GM12873 (cell line): ENCODE data around the gene NATD1.

ENCODE experiments used
- TF ChIP-seq, protein P1 (sequence below): IDR thresholded peaks from 2 replicates; pipeline ENCODE4 v1.5.1; 2012; ENCODE audit warnings: low read depth, mild to moderate bottlenecking, moderate library complexity, low read length, control low read depth; ENCODE audit not compliant: insufficient read depth; ENCODE audit errors: missing control alignments

NATD1 gene

DNA sequence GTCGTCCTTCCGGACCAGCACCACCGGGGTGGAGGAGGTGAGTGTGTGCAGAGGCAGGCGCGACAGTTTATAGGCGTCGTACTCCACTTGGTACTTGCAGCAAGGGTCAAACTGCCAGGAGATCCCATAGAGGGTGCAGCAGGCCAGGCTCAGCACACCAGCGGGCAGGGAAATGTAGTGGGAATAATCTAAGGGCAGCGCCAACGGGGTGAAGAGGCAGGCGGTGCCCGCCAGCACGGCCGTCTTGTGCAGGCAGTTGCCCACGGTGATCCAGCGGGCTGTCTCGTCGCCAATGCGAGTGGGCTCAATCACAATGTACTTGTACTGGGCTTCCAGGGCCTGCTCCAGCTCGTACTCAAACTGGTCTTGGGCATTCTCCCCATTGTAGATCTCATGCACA, 54.8 kb downstream of the NATD1 start:
- TF ChIP-seq, protein P1, sequence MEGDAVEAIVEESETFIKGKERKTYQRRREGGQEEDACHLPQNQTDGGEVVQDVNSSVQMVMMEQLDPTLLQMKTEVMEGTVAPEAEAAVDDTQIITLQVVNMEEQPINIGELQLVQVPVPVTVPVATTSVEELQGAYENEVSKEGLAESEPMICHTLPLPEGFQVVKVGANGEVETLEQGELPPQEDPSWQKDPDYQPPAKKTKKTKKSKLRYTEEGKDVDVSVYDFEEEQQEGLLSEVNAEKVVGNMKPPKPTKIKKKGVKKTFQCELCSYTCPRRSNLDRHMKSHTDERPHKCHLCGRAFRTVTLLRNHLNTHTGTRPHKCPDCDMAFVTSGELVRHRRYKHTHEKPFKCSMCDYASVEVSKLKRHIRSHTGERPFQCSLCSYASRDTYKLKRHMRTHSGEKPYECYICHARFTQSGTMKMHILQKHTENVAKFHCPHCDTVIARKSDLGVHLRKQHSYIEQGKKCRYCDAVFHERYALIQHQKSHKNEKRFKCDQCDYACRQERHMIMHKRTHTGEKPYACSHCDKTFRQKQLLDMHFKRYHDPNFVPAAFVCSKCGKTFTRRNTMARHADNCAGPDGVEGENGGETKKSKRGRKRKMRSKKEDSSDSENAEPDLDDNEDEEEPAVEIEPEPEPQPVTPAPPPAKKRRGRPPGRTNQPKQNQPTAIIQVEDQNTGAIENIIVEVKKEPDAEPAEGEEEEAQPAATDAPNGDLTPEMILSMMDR = no peak

DNA sequence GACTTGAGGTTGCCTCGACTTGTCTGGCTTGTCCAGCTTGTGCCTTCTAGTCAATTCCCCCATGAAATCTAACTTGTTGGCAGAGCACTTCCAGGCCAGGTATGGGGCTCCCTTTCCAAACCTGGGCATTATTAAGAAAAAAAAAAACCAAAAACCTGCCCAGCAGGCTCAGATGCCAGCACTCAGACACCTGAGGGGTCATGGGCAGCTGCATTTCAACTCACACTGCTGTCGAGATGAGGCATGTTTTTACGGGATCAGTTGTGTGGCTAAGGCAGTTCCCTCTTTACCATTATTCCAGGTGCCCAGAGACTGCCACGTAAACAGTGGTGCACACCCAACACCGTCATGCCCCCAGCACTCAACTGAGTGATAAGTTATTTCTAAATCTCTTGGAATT, 57.1 kb downstream of the NATD1 start:
- TF ChIP-seq, protein P1 = no peak

DNA sequence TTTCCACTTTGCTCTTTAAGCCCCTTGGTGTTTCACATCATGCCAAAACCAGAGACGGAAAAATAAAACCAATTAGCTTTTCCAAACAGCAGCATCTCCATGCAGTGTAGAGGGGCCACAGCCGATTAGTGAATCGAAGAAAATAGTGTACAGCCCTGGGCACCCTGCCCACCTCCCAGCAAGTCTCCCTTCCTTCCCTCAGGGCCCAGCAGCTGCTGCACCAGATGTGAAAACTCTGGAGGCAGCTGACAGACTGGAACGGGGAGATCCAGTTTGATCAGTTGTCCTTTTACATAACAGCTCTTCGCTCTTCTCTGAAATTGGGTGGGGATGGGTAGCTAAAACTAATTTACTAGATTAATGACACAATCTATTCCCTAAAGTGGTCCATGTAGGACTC, 58.5 kb downstream of the NATD1 start:
- TF ChIP-seq, protein P1 = no peak

DNA sequence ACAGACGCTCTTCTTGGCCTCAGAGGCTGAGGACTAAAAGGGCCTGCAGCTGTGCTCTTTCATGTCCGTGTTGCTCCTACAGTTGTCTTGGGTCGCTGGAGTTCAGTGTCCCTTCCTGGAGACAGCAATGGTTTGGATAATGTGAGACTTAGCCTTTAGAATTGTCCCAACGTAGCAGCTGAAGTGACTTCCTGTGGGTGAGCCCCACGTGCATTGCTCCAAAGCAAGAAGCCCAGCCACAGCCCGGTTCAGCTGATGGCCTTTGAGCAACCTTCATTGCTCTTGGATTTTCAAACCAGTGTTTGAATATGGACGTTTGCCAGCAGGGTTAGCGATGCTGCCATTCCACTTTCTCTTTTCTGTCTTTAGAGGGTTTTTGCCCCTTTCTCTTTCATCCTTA, 59.0 kb downstream of the NATD1 start:
- TF ChIP-seq, protein P1 = no peak

DNA sequence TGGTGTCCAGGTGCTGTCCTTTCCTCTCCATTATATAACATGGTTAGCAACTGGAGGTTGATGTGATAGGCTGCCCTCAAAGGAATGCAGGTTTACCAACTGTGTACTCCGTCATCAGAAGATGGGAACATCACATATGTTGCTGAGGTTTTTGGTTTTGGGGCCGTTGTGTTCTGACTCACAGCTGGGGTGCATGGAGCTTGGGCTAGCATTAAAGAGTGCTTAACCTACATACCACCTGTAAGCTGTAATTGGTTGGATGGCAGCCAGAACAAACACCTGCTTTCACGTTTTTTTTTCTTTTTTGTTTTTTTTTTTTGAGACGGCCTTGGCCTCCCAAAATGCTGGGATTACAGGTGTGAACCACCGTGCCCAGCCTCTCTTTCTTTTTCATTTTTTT, 60.2 kb downstream of the NATD1 start:
- TF ChIP-seq, protein P1 = no peak

DNA sequence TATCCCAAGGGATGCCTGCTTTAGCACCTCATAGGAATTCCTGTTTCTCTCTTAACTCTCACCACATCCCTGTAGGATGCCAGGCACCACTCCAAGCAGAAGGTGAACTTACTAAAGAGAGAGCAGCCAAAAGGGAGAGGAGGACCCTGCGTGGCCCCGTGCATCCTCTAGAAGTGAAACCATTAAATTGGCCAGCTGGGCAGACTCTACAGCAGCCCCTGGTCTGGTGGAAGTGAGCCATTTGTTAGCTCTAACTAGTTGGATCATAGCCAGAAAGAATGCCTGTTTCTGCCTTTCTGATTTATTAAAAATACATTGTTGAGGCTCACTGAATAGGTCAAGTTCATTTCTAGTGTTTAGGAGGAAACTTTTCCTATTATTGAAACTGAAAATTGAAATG, 61.5 kb downstream of the NATD1 start:
- TF ChIP-seq, protein P1 = no peak

DNA sequence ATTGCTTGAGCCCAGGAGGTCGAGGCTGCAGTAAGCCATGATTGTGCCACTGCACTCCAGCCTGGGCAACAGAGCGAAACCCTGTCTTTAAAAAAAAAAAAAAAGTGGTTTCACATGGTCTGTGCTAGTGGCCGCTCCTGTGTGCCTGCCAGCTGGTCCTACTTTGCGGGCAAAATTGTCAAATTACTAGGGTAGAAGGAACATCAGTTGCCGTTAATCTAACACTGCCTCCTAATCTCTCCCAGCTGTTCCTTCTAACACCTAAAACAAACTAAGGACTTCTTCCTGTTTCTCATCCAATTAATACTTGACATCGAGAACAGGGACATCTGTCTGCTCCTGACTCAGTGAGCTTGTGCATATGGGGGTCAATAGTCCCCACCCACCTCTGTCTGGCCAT, 63.1 kb downstream of the NATD1 start:
- TF ChIP-seq, protein P1 = no peak

DNA sequence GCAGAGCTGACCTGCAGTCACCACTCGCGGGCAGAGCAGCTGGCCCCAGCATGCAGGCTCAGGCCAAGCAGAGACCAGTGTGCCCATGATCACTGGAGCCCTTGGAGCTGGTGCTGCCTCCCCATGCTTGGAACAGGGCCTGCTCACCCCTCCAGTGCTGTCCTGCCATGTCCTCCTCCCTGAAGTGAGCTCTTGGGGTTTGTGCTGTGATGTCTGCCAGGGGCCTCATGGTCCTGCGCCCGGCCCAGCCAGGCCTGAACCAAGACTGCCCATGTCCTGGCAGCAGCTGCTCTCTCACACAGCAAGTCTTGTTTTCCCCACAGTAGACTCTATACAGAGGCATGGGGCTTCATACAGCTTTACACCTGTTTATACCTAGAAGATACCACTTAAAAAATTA, 63.8 kb downstream of the NATD1 start:
- TF ChIP-seq, protein P1 = no peak
